ENCODE data around the gene DSP.

DSP gene

DNA sequence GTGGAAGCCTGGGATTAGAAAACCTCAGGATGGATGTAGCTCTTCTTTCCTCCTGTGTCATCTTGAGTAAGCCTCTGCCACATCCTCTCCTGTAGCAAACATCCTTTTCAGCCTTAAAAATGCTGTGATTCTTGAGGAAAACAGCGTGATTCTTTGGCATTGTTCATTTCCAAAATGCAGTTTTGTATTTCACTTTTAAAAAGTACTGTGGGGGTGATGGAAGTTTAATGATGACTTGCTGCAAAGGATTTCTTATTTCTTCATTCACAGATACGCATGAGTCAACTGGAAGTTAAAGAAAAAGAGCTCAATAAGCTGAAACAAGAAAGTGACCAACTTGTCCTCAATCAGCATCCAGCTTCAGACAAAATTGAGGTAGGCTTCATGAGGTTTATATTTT, 24.6 kb downstream of the DSP start:
- DNase-seq: no peak

DNA sequence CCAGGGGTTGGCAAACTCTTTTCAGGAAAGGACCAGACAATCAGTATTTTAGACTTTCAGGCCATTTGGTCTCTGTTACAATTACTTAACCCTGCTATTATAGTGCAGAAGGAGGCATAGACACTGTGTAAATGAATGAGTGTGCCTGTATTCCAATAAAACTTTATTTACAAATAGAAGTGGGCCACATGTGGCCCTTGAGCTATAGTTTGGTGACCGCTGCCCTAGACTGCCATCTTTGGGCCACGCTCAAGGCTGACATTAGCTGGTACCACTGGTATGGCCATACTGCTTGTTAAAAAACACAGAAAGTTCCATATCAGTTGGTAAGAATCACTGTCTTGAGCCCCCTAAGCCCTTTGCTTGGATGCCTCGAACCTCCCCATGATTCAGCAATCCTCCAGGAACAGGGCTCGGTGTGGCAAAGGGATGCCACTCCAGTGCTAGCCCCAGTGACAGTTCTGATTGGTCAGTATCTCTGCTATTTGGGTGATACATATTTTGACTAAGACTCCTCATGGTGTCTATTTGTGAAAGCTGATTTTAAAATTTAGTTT, 25.2 kb downstream of the DSP start:
- DNase-seq: no peak

DNA sequence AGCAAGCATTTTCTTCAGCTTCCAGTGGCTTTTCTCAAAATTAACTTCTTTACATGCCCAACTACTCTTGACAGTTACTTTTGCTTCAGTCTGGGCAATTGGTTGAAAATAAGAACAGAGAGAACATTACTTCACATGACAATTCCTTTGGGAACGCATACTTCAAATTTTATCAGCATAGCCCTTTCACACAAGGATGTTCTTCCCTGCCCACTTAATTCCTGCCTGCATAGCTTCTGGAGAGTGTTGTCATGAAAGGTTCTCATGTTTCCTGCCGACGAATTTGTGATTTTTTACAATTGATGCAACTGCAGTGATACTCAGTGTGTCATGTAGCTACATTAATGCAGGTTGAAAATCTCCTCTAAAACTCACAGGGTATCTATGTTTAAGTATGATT, 26.6 kb downstream of the DSP start:
- DNase-seq: no peak

DNA sequence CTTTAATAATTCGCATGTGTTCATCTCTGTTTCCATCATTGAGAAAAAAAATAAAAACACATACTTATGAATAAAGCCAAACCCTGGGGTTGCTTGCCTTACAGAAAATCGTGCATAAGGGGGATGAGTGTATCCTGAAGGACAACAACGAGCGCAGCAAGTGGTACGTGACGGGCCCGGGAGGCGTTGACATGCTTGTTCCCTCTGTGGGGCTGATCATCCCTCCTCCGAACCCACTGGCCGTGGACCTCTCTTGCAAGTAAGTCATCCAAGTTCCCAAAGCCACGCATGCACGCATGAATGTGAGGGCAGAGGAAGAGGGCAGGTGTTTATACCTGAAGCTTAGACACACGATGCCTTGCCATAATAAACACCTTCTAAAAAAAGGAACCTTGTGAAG, 27.6 kb downstream of the DSP start:
- no peak for DNase-seq

DNA sequence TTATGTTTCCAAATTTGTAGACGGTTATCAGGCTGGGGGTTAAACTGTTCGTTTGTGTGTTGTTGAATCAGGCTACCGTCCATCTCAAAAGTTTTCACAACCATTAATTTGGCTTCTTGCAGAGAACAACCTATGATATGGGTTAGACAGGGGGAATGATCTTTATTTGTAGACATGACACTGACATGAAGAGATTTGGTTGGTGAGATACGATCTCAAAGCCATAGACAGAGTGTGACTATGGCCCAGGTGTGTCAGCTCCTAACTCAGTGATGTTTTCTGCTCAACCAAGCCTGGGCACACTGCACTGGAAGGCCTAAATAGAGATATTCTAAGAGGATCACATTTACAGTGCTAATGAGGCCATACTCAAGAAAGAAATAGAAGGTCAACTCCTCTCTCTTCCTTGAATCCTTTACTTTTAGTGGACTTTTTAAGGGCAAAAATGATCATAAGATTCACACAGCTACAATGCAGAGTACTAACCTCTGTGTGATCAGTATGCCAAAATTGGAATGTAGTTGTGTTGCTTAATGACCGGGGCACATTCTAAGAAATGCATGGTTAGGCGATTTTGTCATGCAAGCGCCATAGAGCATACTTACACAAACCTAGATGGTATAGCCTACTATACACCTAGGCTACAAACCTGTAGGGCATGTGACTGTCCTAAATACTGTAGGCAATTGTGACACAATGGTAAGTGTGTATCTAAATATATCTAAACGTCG, 30.9 kb downstream of the DSP start:
- no peak for DNase-seq

DNA sequence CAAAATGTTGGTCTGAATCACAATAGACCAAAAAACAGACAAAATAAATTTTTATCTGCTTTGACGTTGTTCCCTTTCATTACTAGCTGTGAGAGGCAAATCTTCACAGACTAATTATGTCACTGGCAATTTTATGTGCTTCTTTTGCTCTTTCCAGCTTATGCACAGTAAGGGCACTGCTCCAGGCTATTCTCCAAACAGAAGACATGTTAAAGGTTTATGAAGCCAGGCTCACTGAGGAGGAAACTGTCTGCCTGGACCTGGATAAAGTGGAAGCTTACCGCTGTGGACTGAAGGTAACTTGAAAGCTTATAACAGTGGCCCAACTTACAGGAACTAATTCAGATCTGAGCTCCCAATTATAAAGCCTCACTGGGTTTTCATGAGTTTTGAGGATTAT, 33.0 kb downstream of the DSP start:
- DNase-seq: no peak

DNA sequence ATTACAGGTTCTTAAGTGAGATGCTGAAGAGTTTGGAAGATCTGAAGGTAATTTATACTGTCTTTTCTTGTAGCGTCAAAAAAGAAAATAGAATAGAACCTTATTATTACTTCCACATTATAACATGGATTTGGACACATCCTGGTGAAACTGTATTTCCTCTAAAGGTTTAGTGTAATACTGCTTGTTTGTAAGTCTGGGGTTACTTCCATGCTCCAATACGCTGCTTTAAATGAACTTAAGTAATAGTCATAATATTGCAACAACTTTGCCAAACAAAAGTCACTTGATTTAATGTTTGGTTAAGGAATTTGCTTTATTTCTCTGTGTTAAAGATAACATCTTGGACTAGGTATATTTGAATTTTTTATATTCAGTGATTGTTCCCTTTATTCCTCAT, 37.0 kb downstream of the DSP start:
- no peak for DNase-seq

DNA sequence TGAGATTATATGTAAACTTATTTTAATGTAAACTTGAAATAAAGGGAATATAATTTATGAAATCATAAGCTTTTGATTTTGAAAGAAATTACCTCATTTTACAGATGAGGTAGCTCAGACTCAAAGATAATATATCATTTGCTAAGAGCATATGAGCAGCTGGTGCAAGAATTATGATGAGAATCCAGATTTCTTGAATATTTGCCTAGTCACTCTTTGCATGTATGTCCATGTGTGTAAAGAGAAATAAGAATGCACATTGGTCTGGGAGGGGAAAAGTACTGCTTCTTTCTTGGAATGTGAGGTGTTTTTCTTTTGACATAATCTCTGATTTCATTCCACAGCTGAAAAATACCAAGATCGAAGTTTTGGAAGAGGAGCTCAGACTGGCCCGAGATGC, 37.5 kb downstream of the DSP start:
- DNase-seq: no peak

DNA sequence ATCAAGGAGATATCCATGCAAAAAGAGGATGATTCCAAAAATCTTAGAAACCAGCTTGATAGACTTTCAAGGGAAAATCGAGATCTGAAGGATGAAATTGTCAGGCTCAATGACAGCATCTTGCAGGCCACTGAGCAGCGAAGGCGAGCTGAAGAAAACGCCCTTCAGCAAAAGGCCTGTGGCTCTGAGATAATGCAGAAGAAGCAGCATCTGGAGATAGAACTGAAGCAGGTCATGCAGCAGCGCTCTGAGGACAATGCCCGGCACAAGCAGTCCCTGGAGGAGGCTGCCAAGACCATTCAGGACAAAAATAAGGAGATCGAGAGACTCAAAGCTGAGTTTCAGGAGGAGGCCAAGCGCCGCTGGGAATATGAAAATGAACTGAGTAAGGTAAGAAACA, 38.4 kb downstream of the DSP start:
- DNase-seq: no peak

DNA sequence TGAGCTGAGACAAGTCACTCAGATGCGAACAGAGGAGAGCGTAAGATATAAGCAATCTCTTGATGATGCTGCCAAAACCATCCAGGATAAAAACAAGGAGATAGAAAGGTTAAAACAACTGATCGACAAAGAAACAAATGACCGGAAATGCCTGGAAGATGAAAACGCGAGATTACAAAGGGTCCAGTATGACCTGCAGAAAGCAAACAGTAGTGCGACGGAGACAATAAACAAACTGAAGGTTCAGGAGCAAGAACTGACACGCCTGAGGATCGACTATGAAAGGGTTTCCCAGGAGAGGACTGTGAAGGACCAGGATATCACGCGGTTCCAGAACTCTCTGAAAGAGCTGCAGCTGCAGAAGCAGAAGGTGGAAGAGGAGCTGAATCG, 39.1 kb downstream of the DSP start:
- no peak for DNase-seq

DNA sequence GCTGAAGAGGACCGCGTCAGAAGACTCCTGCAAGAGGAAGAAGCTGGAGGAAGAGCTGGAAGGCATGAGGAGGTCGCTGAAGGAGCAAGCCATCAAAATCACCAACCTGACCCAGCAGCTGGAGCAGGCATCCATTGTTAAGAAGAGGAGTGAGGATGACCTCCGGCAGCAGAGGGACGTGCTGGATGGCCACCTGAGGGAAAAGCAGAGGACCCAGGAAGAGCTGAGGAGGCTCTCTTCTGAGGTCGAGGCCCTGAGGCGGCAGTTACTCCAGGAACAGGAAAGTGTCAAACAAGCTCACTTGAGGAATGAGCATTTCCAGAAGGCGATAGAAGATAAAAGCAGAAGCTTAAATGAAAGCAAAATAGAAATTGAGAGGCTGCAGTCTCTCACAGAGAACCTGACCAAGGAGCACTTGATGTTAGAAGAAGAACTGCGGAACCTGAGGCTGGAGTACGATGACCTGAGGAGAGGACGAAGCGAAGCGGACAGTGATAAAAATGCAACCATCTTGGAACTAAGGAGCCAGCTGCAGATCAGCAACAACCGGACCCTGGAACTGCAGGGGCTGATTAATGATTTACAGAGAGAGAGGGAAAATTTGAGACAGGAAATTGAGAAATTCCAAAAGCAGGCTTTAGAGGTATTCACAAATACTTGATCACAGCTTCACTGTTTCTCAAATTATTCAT, 39.6 kb downstream of the DSP start:
- DNase-seq: no peak

DNA sequence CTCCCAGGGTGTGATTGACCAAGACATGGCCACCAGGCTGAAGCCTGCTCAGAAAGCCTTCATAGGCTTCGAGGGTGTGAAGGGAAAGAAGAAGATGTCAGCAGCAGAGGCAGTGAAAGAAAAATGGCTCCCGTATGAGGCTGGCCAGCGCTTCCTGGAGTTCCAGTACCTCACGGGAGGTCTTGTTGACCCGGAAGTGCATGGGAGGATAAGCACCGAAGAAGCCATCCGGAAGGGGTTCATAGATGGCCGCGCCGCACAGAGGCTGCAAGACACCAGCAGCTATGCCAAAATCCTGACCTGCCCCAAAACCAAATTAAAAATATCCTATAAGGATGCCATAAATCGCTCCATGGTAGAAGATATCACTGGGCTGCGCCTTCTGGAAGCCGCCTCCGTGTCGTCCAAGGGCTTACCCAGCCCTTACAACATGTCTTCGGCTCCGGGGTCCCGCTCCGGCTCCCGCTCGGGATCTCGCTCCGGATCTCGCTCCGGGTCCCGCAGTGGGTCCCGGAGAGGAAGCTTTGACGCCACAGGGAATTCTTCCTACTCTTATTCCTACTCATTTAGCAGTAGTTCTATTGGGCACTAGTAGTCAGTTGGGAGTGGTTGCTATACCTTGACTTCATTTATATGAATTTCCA, 43.9 kb downstream of the DSP start:
- no peak for DNase-seq

DNA sequence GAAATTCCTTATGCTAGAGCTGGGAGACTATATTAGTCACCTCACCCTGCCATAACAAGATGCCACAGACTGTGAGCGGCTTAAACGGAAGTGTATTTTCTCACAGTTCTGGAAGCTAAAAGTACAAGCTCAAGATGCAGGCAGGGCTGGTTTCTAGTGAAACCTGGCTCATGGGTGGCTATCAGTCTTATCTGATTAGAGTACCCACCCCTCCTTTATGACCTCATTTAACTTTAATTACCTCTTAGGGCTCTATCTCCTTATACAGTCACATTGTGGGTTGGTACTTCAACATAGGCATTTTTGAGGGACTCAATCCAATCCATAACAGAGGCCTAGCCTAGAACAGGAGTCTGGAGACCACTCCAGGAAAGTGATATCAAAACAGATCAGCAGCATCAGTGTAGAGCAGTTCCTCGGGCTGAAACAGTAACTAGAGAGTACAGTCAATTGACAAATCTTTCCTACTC, 46.2 kb downstream of the DSP start:
- DNase-seq: no peak

DNA sequence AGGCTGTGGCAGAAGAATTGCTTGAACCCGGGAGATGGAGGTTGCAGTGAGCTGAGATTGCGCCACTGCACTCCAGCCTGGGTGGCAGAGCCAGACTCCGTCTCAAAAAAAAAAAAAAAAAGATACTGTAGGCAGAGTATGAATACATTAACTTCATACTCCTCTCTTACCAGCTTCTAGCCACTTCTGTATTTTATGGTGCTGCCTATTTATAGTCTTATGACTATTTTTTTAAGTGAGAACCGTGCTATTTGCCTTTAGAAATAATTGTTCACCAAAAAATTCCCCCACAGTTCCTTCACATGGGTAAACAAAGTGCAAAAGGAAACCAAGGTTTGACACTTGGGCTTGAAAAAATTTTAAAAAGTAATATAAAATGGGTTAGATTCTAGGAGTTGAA, 47.0 kb downstream of the DSP start:
- no peak for DNase-seq

DNA sequence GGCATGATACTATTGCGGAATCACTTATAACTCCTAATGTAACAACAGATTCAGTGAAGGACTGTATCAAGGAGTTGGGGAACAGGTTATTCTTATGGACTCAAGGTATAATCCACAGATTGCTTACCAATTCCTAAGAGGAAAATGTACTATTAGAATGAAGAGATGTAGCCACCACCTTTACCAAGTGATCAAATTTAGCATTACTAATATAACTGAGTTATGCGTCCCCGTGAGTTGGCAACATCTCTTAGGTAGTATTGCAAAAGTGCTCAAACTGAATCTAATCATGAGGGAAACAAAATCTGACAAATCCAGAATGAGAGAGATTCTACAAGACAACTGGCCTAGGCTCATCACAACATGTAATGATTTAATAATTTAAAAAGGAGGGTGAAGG, 47.8 kb downstream of the DSP start:
- DNase-seq: no peak

DNA sequence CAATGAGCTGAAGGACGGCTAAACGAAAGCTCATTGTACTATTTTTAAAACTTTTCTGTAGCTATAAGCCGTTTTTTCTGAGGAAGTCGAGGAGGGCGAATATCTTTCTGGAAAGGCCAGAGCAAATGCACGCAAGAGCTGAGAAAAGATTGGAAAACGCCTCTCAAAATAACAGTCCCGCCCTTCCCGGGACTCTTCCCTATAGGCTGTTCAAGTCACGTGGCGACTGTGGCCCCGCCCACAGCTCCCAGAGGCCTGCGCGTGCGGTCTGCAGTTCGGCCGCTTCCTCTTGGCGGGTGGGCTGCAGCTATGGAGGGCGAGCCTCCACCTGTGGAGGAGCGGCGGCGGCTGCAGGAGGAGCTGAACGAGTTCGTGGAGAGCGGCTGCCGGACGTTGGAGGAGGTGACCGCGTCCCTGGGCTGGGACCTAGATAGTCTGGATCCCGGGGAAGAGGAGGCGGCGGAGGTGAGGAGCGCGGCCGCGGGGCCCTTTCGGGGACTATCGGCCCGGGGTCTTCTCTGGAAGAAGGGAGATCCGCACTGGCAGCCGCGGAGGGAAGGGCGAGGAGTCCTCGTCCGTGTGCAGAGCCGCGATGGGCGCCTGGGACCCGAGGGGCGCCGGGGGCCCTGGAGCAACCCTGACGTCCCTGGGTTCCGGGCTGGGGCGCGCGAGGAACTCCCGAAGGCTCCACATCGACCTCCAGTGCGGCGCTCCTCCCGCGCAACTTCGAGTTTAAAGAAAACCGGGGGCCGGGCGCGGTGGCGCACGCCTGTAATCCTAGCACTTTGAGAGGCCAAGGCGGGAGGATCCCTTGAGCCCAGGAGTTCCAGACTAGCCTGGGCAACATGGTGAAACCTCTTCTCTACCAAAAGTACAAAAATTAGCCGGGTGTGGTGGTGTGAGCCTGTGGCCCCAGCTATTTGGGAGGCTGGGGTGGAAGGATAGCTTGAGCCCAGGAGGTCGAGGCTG, 48.8 kb downstream of the DSP start, which contains the start of gene SNRNP48:
Gene SNRNP48, plus strand, starts transcription at position 250 of the 969 bp plus-strand sequence. Its CDS starts 60 bp downstream, at position 310.
- DNase-seq: peak; percentile 93

DNA sequence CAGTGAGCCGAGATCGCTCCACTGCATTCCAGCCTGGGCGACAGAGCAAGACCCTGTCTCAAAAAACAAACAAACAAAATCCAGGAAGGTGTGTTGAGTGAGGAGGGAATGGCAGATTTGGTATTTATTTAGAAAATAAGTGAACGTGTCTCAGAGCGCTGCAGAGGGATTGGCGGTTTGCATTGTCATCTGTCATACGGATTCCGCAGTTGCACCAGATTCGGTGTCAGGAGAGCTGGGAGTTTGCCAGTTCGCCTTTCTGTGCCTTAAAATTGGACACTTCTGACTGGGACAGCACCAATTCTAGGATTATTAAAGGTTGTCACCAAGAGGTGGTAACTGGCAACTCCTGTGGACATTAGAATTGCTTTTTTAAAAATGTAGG, 49.4 kb downstream of the DSP start:
- no peak for DNase-seq

DNA sequence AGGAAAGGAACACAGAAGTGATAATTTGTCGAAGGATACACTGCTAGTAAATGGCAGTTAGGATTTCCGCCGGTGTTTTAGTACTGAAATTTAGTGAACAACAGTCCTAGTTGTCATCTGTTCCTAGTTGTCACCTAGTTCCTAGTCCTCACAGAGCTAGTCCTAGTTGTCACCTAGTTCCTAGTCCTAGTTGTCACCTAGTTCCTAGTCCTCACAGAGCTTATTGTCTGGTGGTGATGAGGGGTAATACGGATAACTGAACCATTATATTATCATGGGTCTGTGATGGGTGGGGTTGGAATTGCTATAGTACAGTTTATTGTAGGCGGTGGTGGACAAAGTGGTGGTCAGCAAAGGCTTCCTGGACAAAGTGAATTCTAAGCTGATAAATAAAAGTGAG, 50.3 kb downstream of the DSP start:
- no peak for DNase-seq

DNA sequence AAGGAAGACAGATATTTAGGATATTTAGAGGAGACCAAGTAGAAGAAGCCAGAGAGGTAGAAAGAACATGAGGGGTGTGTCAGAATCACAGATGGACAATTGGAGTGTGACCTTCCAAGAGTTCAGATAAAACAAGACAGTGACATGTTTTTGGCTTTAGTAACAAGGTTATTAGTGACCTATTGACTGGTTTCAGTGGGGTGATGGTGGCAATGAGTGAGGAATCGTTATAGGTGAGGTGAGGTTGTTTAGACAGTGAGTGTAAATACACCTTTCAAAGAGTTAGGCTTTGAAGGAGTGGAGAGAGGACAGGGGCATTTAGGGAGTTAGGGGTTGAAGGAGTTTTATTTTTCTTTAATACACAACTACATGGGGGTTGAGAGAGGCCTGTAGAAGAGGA, 51.8 kb downstream of the DSP start:
- DNase-seq: no peak

DNA sequence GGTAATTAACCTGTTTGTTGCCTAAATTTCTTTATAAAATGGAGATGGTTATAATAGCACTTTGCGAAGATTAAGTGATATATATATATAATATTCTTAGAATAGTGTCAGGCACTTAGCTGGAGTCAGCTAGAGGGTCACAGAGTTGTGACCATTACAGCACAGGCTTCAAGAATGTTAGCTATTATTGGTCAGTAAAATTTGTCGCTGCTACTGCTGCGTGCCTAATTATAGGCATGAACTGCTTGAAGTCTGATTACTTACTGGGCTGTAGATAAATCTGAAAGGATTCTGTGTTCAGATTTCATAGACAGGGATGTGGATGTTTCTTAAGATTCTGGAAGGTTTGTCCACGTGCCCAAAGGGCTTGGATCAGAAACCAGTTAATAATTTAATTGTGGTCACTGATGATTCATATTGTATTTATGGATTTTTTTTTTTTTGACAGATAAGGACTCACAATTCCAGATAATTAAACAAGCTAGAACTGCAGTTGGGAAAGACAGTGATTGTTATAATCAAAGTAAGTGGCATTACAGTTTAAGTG, 53.2 kb downstream of the DSP start:
- DNase-seq: no peak

DNA sequence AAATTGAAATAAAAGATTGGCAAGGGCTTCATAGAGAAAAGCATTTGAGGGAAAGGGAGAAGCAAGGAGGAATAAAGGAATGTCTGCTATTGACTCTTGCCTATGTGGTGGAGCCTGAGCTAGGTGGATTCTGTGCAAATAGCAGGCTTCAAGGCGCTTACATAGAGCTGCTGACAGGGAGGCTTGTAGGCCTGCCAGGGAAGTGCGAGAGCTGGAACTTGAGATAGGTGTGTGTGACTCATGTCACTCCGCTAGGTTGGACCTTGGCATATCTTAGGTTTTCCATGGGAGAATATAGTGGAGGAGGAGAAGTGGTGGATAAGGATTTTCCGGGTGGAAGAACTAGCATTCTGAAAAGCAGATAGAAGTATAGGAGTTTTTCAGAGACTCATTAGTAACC, 62.5 kb downstream of the DSP start:
- no peak for DNase-seq

DNA sequence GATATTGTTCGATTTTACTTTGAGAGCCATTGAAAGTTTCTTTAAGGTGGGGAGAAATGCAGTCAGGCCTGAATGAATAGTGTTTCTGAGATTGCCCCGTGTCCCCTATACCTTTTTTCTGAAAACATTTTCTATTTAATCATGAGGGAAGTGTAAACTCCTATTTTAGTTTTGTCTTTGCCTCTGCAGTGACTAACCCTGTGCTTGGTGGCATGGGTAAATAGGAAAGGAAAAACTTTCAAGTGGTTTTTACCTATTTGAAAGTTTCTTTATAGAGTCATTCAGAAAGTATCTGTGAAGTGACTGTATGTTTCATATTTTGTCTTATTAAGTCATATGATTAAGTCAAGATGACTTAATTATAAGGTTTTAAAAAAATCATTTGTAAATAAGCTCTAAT, 63.0 kb downstream of the DSP start:
- no peak for DNase-seq

Measured in activated naive CD4-positive, alpha-beta T cell treated with anti-CD3 and anti-CD28 coated beads, Interleukin-2, amount 50 U/mL, for 16 hours (primary cell).